HG02884 (cell line): ENCODE measurements around the gene C6orf132.
"Not testable (repeated sequence)": the region's sequence is repeated elsewhere in the genome, so short reads cannot be mapped to it uniquely, and the experiment has no call there.

Experiments used
- ATAC-seq: cut with Tn5 transposase; IDR thresholded peaks from one replicate; pipeline ENCODE4 v1.9.1; 2021; ENCODE audit warnings: mild to moderate bottlenecking, moderate library complexity; ENCODE audit not compliant: unreplicated experiment

The C6orf132 gene

GRCh38 chr6:42142118-42142835 lies at the start of gene C6orf132:
C6orf132 (minus strand) TSS chr6:42142620; CDS start chr6:42142444, 176 bp downstream.
- no peak for ATAC-seq

GRCh38 chr6:42190554-42191183 lies 48.2 kb upstream of the C6orf132 start:
- ATAC-seq, result no peak

- no peak for ATAC-seq
Measured at GRCh38 chr6:42188406-42188805, 46.0 kb upstream of the C6orf132 start.

- no peak for ATAC-seq
Measured at GRCh38 chr6:42185597-42185996, 43.2 kb upstream of the C6orf132 start.

DNA sequence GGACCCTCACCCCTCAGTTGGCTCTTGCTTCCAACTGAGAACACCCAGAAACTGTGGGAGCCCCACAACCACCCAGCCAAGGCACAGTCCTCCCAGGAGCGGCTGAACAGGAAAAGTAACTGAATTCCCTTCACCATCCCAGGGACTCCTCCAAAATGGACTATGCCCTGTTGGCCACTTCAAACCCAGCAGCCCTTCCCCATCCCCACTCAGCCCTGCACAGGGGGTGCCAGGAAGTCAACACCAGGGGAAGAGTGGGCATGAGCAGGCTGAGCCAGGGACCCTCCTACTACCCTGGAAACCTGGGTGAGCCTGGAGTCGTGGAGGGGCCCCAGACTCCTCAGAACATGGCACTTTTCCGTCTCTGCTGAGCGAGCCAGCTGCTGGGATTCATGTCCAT lies 42.1 kb upstream of the C6orf132 start:
- no peak for ATAC-seq

GRCh38 chr6:42182101-42182500 lies 39.7 kb upstream of the C6orf132 start:
- ATAC-seq, result no peak

DNA sequence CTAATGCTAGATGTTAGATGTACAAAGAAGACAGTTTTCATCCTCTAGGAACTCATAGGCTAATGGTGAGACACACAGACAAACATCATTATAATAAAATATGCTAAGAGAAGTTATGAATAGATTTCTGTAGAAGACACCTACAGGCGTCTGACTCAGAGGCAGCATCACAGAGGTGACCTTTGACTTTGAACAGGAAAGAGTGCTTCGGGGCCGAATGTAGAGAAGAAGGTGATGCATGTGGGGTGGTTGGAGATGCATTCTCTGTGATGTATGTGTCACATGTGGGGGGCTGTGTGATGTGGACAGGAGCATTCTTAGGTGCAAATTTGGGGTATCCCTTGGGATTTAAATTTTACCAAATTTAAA lies 37.5 kb upstream of the C6orf132 start:
- ATAC-seq, result no peak

GRCh38 chr6:42179261-42179944 lies 37.0 kb upstream of the C6orf132 start:
- no peak for ATAC-seq

DNA sequence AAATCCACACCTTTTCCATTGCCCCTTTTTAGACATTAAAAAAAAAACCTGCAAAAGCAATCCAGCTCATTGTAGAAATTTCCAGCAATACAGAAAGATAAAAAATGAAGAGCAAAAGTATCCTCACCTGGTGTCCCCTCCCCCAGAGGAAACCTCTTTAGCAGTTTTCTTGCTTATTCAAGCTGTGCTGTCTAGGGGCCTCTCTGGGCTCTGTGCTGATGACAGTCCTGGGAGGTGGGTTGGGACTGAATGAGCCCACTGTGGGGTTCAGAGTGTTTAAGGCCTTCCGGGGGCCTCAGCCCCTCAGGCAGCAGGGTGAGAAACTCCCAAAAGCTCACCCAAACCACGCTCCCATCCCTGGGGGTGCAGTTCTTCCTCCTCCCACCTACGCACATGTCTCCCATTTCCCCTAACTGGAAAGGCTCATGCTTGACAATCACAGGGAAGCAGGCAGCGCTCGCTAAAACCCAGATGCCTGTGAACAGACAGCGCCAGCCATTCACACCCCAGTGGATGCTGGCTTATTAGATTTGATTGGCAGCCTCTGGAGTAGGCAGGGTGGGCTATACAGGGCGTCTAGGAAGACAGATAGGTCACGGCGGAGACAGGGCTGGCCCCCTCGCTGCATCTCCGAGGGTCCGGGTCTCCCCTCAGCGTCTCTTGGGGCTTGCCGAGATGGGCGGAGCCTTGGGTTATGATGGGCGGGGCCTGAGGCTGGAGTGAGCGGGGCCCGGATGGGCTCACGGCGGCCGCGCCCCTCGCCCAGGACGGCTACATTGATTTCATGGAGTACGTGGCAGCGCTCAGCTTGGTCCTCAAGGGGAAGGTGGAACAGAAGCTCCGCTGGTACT lies 35.3 kb upstream of the C6orf132 start:
- no peak for ATAC-seq

DNA sequence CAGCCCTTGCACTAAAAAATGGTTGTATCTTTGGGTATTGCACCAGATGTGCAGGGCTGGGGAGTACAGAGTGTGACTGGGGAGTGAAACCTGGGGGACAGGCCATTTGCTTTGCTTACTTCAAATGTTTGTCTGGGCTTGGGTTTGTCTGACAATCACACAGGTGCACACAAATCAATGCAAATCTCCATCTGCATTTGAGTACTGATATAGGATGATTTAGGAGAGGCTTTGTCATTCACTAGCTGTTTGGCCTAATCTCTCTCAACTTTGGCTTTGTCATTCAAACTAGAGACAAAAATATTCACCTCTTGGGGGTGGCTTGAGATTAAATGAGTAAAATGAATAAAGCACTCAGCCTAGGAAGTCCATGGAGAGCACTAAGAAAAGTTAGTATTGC lies 34.6 kb upstream of the C6orf132 start:
- ATAC-seq, result no peak

- no peak for ATAC-seq
Measured at GRCh38 chr6:42175860-42176259, 33.4 kb upstream of the C6orf132 start.

- no peak for ATAC-seq
Measured at GRCh38 chr6:42173101-42173500, 30.7 kb upstream of the C6orf132 start, which contains the start of gene GUCA1A. GUCA1A (plus strand) TSS chr6:42173364; CDS start chr6:42173614, 250 bp downstream.

- ATAC-seq, result no peak
Measured at GRCh38 chr6:42171813-42172581, 29.6 kb upstream of the C6orf132 start.

- not testable (repeated sequence) for ATAC-seq
Measured at GRCh38 chr6:42169780-42170179, 27.4 kb upstream of the C6orf132 start.

DNA sequence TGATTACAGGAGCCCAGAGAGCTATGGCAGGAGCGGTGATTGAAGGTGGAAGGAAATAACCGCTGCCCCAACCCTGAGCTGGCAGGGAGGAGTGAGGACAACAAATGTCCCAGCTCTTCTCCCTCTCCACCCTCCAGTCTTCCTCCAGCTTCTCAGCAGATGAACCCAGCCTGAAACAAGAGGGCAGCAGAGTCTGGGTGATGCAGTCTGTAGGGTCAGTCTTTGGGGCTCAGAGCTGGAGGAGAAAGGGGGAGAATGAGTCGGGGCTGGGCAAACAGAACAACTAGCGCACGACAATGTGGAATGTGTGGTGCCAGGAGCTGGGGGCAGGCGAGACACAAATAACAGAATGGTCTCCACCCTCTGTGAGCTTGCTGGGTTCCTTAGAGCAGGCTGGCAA lies 26.2 kb upstream of the C6orf132 start:
- no peak for ATAC-seq

GRCh38 chr6:42166444-42167141 lies 24.2 kb upstream of the C6orf132 start:
- ATAC-seq, result no peak

GRCh38 chr6:42165016-42165415 lies 22.6 kb upstream of the C6orf132 start:
- no peak for ATAC-seq

GRCh38 chr6:42163981-42164380 lies 21.6 kb upstream of the C6orf132 start:
- no peak for ATAC-seq

DNA sequence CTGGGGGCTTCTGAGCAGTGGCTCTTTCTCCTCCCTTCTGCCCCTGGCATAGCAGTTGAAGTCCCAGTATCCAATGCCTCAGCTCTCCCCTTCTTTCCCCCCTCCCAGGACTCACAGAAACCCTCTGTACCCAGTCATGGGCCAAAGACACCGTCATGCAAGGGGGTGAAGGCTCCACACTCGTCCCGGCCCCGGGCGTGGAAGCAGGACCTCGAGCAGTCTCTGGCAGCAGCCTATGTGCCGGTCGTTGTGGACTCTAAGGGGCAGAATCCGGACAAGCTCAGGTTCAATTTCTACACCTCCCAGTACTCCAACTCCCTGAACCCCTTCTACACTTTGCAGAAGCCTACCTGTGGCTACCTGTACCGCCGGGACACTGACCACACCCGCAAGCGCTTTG lies 20.4 kb upstream of the C6orf132 start:
- ATAC-seq, result no peak

GRCh38 chr6:42162384-42162783 lies 20.0 kb upstream of the C6orf132 start:
- ATAC-seq, result no peak
